ENCODE data around the gene PRH2.

Gene PRH2

GRCh38 chr12:10928746-10929286 lies at the start of gene PRH2:
Gene PRH2, plus strand, starts transcription at chr12:10929236. Its CDS starts 38 bp downstream, at chr12:10929274.
- no peak for DNase-seq (ENCODE audit: low spot score)

- DNase-seq (ENCODE audit: low spot score), result no peak
These were observed 44.8 kb upstream of the PRH2 start, which contains the start of gene PRH1 for GRCh38 chr12:10884086-10884725. Gene PRH1, minus strand, starts transcription at chr12:10884255. Its CDS starts 38 bp downstream, at chr12:10884217.

GRCh38 chr12:10889226-10889625 lies 39.8 kb upstream of the PRH2 start:
- DNase-seq (ENCODE audit: low spot score), result no peak

GRCh38 chr12:10891937-10892336 lies 37.1 kb upstream of the PRH2 start:
- no peak for DNase-seq (ENCODE audit: low spot score)

- no peak for DNase-seq (ENCODE audit: low spot score)
These were observed 32.2 kb upstream of the PRH2 start for GRCh38 chr12:10896854-10897253.

- no peak for DNase-seq (ENCODE audit: low spot score)
These were observed 28.5 kb upstream of the PRH2 start for GRCh38 chr12:10900530-10900929.

GRCh38 chr12:10900972-10901371 lies 28.1 kb upstream of the PRH2 start:
- DNase-seq (ENCODE audit: low spot score), result no peak

- DNase-seq (ENCODE audit: low spot score), result peak; percentile 1
These were observed 27.6 kb upstream of the PRH2 start for GRCh38 chr12:10901427-10901826.

GRCh38 chr12:10904686-10905085 lies 24.4 kb upstream of the PRH2 start:
- no peak for DNase-seq (ENCODE audit: low spot score)

GRCh38 chr12:10909462-10909861 lies 19.6 kb upstream of the PRH2 start, which contains the start of gene TAS2R13:
Gene TAS2R13, minus strand, starts transcription at chr12:10909562. Its CDS starts 264 bp downstream, at chr12:10909298.
- no peak for DNase-seq (ENCODE audit: low spot score)

- DNase-seq (ENCODE audit: low spot score), result no peak
These were observed 18.7 kb upstream of the PRH2 start for GRCh38 chr12:10910380-10910779.

- no peak for DNase-seq (ENCODE audit: low spot score)
These were observed 9.2 kb upstream of the PRH2 start for GRCh38 chr12:10919809-10920208.

GRCh38 chr12:10926269-10926668 lies 2.8 kb upstream of the PRH2 start:
- DNase-seq (ENCODE audit: low spot score), result no peak

- no peak for DNase-seq (ENCODE audit: low spot score)
These were observed 7.5 kb downstream of the PRH2 start for GRCh38 chr12:10936506-10936905.

- no peak for DNase-seq (ENCODE audit: low spot score)
These were observed 10.1 kb downstream of the PRH2 start, which contains the start of gene TAS2R14 for GRCh38 chr12:10939163-10939562. Gene TAS2R14, minus strand, starts transcription at chr12:10939263. Its CDS starts 56 bp downstream, at chr12:10939207.

GRCh38 chr12:10940389-10940788 lies 11.4 kb downstream of the PRH2 start:
- DNase-seq (ENCODE audit: low spot score), result peak; percentile 5

GRCh38 chr12:10941369-10941768 lies 12.3 kb downstream of the PRH2 start:
- DNase-seq (ENCODE audit: low spot score), result no peak

- DNase-seq (ENCODE audit: low spot score), result no peak
These were observed 13.0 kb downstream of the PRH2 start for GRCh38 chr12:10941916-10942607.

GRCh38 chr12:10943167-10943566 lies 14.1 kb downstream of the PRH2 start:
- DNase-seq (ENCODE audit: low spot score), result no peak

GRCh38 chr12:10952645-10953044 lies 23.6 kb downstream of the PRH2 start:
- no peak for DNase-seq (ENCODE audit: low spot score)

- no peak for DNase-seq (ENCODE audit: low spot score)
These were observed 27.0 kb downstream of the PRH2 start for GRCh38 chr12:10956085-10956484.

- DNase-seq (ENCODE audit: low spot score), result no peak
These were observed 28.7 kb downstream of the PRH2 start for GRCh38 chr12:10957741-10958140.

GRCh38 chr12:10959804-10960203 lies 30.8 kb downstream of the PRH2 start:
- DNase-seq (ENCODE audit: low spot score), result peak; percentile 19

Measured in RKO (cell line).